GM10248 (cell line): ENCODE measurements around the gene PUSL1.

ENCODE experiments used
- CTCF ChIA-PET: fragments of 300-600 bp; sonication (Branson Sonifier 250); formaldehyde crosslinking; extraction: SDS; loops from one replicate; lab custom pipeline; 2021; ENCODE audit warnings: antibody characterized with exemption; lab: Yijun Ruan, JAX
- POLR2A ChIA-PET: fragments of 350-650 bp; sonication (Branson Sonifier 250); formaldehyde crosslinking; extraction: SDS; loops from one replicate; lab custom pipeline; 2020; ENCODE audit warnings: antibody characterized with exemption; lab: Yijun Ruan, JAX
- DNase-seq: peaks from one replicate; pipeline ENCODE4 v3.0.0; 2012; ENCODE audit errors: extremely low spot score
- CTCF ChIP-seq: IDR thresholded peaks from 2 replicates; pipeline ENCODE4 v1.5.1; 2012; ENCODE audit warnings: mild to moderate bottlenecking, low read depth; ENCODE audit errors: extremely low read depth, missing control alignments, control extremely low read depth

PUSL1 gene

GRCh38 chr1:1344655-1345361 lies 36.4 kb downstream of the PUSL1 start:
- ChIA-PET CTCF (interaction anchor here (1.0 kb wide), 1 partner anchor 8 kb away, joined by 3 read pairs; no protein-coding TSS in a partner anchor), POLR2A (no interaction called here)
- no peak for DNase-seq
- TF ChIP-seq CTCF: no peak

- CTCF ChIA-PET: interaction anchor here (1.0 to 1.3 kb wide), 3 partner anchors 9 to 96 kb away, joined by 3 read pairs; no protein-coding TSS in a partner anchor
Observed at GRCh38 chr1:1345384-1345783, 37.0 kb downstream of the PUSL1 start.

GRCh38 chr1:1345860-1346500 lies 37.6 kb downstream of the PUSL1 start:
- CTCF ChIA-PET: interaction anchor here (0.6 to 1.3 kb wide), 4 partner anchors 9 to 198 kb away, joined by 3 read pairs; no protein-coding TSS in a partner anchor
- DNase-seq: no peak
- no peak for TF ChIP-seq CTCF
- POLR2A ChIA-PET: no interaction called here

More at GRCh38 chr1:1345384-1345783, 37.0 kb downstream of the PUSL1 start:
- DNase-seq: no peak
- POLR2A ChIA-PET: no interaction called here
- no peak for TF ChIP-seq CTCF

- TF ChIP-seq CTCF: no peak
- no peak for DNase-seq
- CTCF ChIA-PET: interaction anchor here (0.6 to 1.3 kb wide), 3 partner anchors 26 to 197 kb away, joined by 3 read pairs; no protein-coding TSS in a partner anchor
- POLR2A ChIA-PET: no interaction called here
Observed at GRCh38 chr1:1346501-1346890, 38.1 kb downstream of the PUSL1 start.

GRCh38 chr1:1347026-1347595 lies 38.7 kb downstream of the PUSL1 start:
- no peak for TF ChIP-seq CTCF
- no peak for DNase-seq
- POLR2A ChIA-PET: no interaction called here
- CTCF ChIA-PET: interaction anchor here (1.4 to 1.5 kb wide), 2 partner anchors 22 to 225 kb away, joined by 4 to 5 read pairs; no protein-coding TSS in a partner anchor

- POLR2A ChIA-PET: no interaction called here
- TF ChIP-seq CTCF: no peak
- DNase-seq: no peak
- CTCF ChIA-PET: interaction anchor here (0.9 to 1.5 kb wide), 7 partner anchors 10 to 226 kb away, joined by 3 to 13 read pairs (median 4); no protein-coding TSS in a partner anchor
Observed at GRCh38 chr1:1347663-1348419, 39.4 kb downstream of the PUSL1 start.
